Progenitor cell of endocrine pancreas (in vitro differentiated cells): ENCODE measurements around the gene TRIM66. TPM values are rescaled to one million over a fixed set of nuclear protein-coding genes. Genes with fewer than 3 reads are reported as not detected.

Source experiments
- DNase-seq: peaks from one replicate; pipeline ENCODE4 v3.0.0; 2021; ENCODE audit warnings: low spot score; ENCODE audit not compliant: unreplicated experiment
- H3K27ac Mint-ChIP-seq: 2 replicates; pipeline ENCODE4 v1.8.0; 2021; ENCODE audit warnings: mild to moderate bottlenecking, moderate library complexity, mixed read lengths
- H3K27me3 Mint-ChIP-seq: 2 replicates; pipeline ENCODE4 v1.8.0; 2021; ENCODE audit warnings: mixed read lengths
- H3K36me3 Mint-ChIP-seq: 2 replicates; pipeline ENCODE4 v1.8.0; 2022; ENCODE audit warnings: mixed read lengths; ENCODE audit not compliant: insufficient read depth
- H3K4me1 Mint-ChIP-seq: 2 replicates; pipeline ENCODE4 v1.8.0; 2021; ENCODE audit warnings: low read depth, mixed read lengths
- H3K4me3 Mint-ChIP-seq: 2 replicates; pipeline ENCODE4 v1.8.0; 2021; ENCODE audit warnings: low read depth, mild to moderate bottlenecking, moderate library complexity, mixed read lengths
- H3K9me3 Mint-ChIP-seq: 2 replicates; pipeline ENCODE4 v1.8.0; 2021; ENCODE audit warnings: low read depth, mixed read lengths
- CTCF ChIP-seq: fragments of 200-600 bp; sonication (generic); IDR thresholded peaks from one replicate; pipeline ENCODE4 v1.5.0; 2021; ENCODE audit warnings: antibody characterized with exemption, mild to moderate bottlenecking; ENCODE audit not compliant: unreplicated experiment
- total RNA-seq: library from RNA; stranded (reverse); gene quantifications from 2 replicates; pipeline ENCODE4 v1.2.1, GENCODE V29; 2021

The TRIM66 gene
- total RNA-seq, 1 donor from 2014 or later, result 9.4 TPM

GRCh38 chr11:8701891-8702597, 19.6 kb upstream of the TRIM66 start:
- no peak overlapping the region for H3K4me3 Mint-ChIP-seq
- H3K4me1 Mint-ChIP-seq, result peaks cover 17% of the 10 kb centered on the region
- no peaks in the 10 kb centered on the region for H3K9me3 Mint-ChIP-seq
- no peak for TF ChIP-seq CTCF
- H3K36me3 Mint-ChIP-seq, result peaks cover 31% of the 10 kb centered on the region
- DNase-seq, result no peak
- H3K27me3 Mint-ChIP-seq, result no peaks in the 10 kb centered on the region
- H3K27ac Mint-ChIP-seq, result peak overlapping the region; percentile 59

GRCh38 chr11:8699903-8700302, 17.4 kb upstream of the TRIM66 start:
- DNase-seq, result no peak
- peaks cover 17% of the 10 kb centered on the region for H3K4me1 Mint-ChIP-seq
- H3K9me3 Mint-ChIP-seq, result no peaks in the 10 kb centered on the region
- no peak for TF ChIP-seq CTCF
- H3K27me3 Mint-ChIP-seq, result no peaks in the 10 kb centered on the region
- H3K27ac Mint-ChIP-seq, result peak overlapping the region; percentile 92
- no peak overlapping the region for H3K4me3 Mint-ChIP-seq
- peaks cover 30% of the 10 kb centered on the region for H3K36me3 Mint-ChIP-seq

GRCh38 chr11:8698917-8699441, 16.5 kb upstream of the TRIM66 start:
- Mint-ChIP-seq H3K27ac (peak overlapping the region; percentile 83), H3K9me3 (no peaks in the 10 kb centered on the region), H3K4me1 (peaks cover 17% of the 10 kb centered on the region), H3K36me3 (peaks cover 32% of the 10 kb centered on the region), H3K4me3 (no peak overlapping the region), H3K27me3 (no peaks in the 10 kb centered on the region)
- TF ChIP-seq CTCF, result no peak
- no peak for DNase-seq

- no peak for TF ChIP-seq CTCF
- Mint-ChIP-seq H3K36me3 (peaks cover 35% of the 10 kb centered on the region), H3K4me1 (peaks cover 17% of the 10 kb centered on the region), H3K27me3 (no peaks in the 10 kb centered on the region), H3K9me3 (no peaks in the 10 kb centered on the region), H3K27ac (peak overlapping the region; percentile 83), H3K4me3 (no peak overlapping the region)
- no peak for DNase-seq
Measured at GRCh38 chr11:8698379-8698851, 15.9 kb upstream of the TRIM66 start.

GRCh38 chr11:8697054-8697453, 14.6 kb upstream of the TRIM66 start:
- H3K27ac Mint-ChIP-seq, result peak overlapping the region; percentile 58
- no peaks in the 10 kb centered on the region for H3K27me3 Mint-ChIP-seq
- no peak for TF ChIP-seq CTCF
- no peak overlapping the region for H3K4me3 Mint-ChIP-seq
- no peaks in the 10 kb centered on the region for H3K9me3 Mint-ChIP-seq
- no peak for DNase-seq
- peaks cover 40% of the 10 kb centered on the region for H3K36me3 Mint-ChIP-seq
- peaks cover 17% of the 10 kb centered on the region for H3K4me1 Mint-ChIP-seq
